GM12878 (cell line): ENCODE measurements around the gene BCCIP. TPM values are rescaled to one million over a fixed set of nuclear protein-coding genes. Genes with fewer than 3 reads are reported as not detected.

Experiments
- ATAC-seq: fragments of 200-7000 bp; cut with Tn5 transposase; 3 replicates; pipeline ENCODE4 v1.9.1; 2020; ENCODE audit warnings: mild to moderate bottlenecking, moderate library complexity
- BruUV-seq: library from RNA; stranded (reverse); fragments of 400-500 nt; replicated peaks from 2 replicates; lab custom pipeline; 2021; lab: Mats Ljungman, UMichigan
- CTCF ChIA-PET: fragments of 300-600 bp; sonication (Branson Sonifier 250); formaldehyde crosslinking; extraction: SDS; loops from one replicate; lab custom pipeline; 2021; ENCODE audit warnings: inconsistent platforms; lab: Yijun Ruan, JAX
- POLR2A ChIA-PET: fragments of 350-600 bp; formaldehyde crosslinking; extraction: SDS; loops from one replicate; lab custom pipeline; 2021; ENCODE audit warnings: inconsistent platforms; lab: Charles Lee
- RAD21 ChIA-PET: fragments of 300-600 bp; sonication (Branson Sonifier 250); formaldehyde crosslinking; loops from one replicate; lab custom pipeline; 2023; ENCODE audit warnings: antibody characterized with exemption; ENCODE audit not compliant: unreplicated experiment; lab: Charles Lee
- SMC1A ChIA-PET: fragments of 300-600 bp; sonication (Branson Sonifier 250); formaldehyde crosslinking; loops from one replicate; lab custom pipeline; 2023; ENCODE audit not compliant: unreplicated experiment, uncharacterized antibody; lab: Charles Lee
- DNase-seq: peaks from one replicate; pipeline ENCODE4 v3.0.0-alpha.2; 2011; ENCODE audit warnings: low read depth, low spot score
- FAIRE-seq: peaks from 3 replicates; lab custom pipeline; 2011; peaks lifted over from hg19 to GRCh38; lab: Jason Lieb, UNC
- H2AFZ ChIP-seq: 2 replicates; pipeline ENCODE4 v1.6.0; 2011; ENCODE audit warnings: low read depth, low read length, control low read depth; ENCODE audit not compliant: control insufficient read depth
- H3K27ac ChIP-seq: 2 replicates; pipeline ENCODE4 v1.5.1; 2011; ENCODE audit warnings: control low read depth; ENCODE audit not compliant: control insufficient read depth, insufficient read depth
- H3K27me3 ChIP-seq, 2 experiments: replicated peaks in 1 of 2; 2 replicates each; pipeline versions ENCODE4 v1.6.0 to v1.6.1; 2011; ENCODE audit warnings: low read length in 1 of 2; ENCODE audit not compliant: control insufficient read depth in 2 of 2, insufficient read depth in 2 of 2
- H3K36me3 ChIP-seq, 2 experiments: 2 replicates each; pipeline ENCODE4 v1.5.1; 2011; ENCODE audit warnings: low read length in 1 of 2; ENCODE audit not compliant: control insufficient read depth in 2 of 2, insufficient read depth in 2 of 2
- H3K4me1 ChIP-seq: 2 replicates; pipeline ENCODE4 v1.6.1; 2011; ENCODE audit warnings: mild to moderate bottlenecking, low read length, moderate library complexity, mixed read lengths; ENCODE audit not compliant: control insufficient read depth, insufficient read depth
- H3K4me2 ChIP-seq: 2 replicates; pipeline ENCODE4 v1.6.0; 2011; ENCODE audit warnings: control low read depth; ENCODE audit not compliant: control insufficient read depth, insufficient read depth
- H3K4me3 ChIP-seq: fragments of 200-600 bp; sonication (generic); 2 replicates; pipeline ENCODE4 v1.5.1; 2016
- H3K79me2 ChIP-seq: 2 replicates; pipeline ENCODE4 v1.6.0; 2011; ENCODE audit warnings: low read length; ENCODE audit not compliant: control insufficient read depth, insufficient read depth
- H3K9ac ChIP-seq: 2 replicates; pipeline ENCODE4 v1.8.0; 2011; ENCODE audit warnings: low read length, control low read depth, mixed read lengths; ENCODE audit not compliant: control insufficient read depth, insufficient read depth
- H3K9me3 ChIP-seq: replicated peaks from 3 replicates; pipeline ENCODE4 v1.5.1; 2011; ENCODE audit warnings: mild to moderate bottlenecking, low read length; ENCODE audit not compliant: control insufficient read depth, insufficient read depth
- H4K20me1 ChIP-seq: 2 replicates; pipeline ENCODE4 v1.6.0; 2011; ENCODE audit not compliant: control insufficient read depth, insufficient read depth
- ATF3 ChIP-seq: IDR thresholded peaks from 2 replicates; pipeline ENCODE4 v1.6.1; 2011; ENCODE audit warnings: low read depth, mild to moderate bottlenecking, low read length, moderate library complexity, borderline replicate concordance; ENCODE audit errors: extremely low read depth
- CBFB ChIP-seq: IDR thresholded peaks from 2 replicates; pipeline ENCODE4 v1.6.1; 2016; ENCODE audit warnings: antibody characterized with exemption, low read depth
- KAT2A ChIP-seq: conservative IDR thresholded peaks from 2 replicates; pipeline ENCODE4 v1.6.1; 2011; ENCODE audit warnings: low read depth, low read length; ENCODE audit not compliant: control insufficient read depth
- NFIC ChIP-seq: IDR thresholded peaks from 2 replicates; pipeline ENCODE4 v1.6.1; 2012; ENCODE audit warnings: low read depth, mild to moderate bottlenecking, inconsistent platforms, low read length, moderate library complexity
- PKNOX1 ChIP-seq: fragments of 450-650 bp; IDR thresholded peaks from 2 replicates; pipeline ENCODE4 v1.6.1; 2016; ENCODE audit warnings: mild to moderate bottlenecking
- POLR2A ChIP-seq: IDR thresholded peaks from 2 replicates; pipeline ENCODE4 v1.6.1; 2011; ENCODE audit warnings: low read depth, mild to moderate bottlenecking, low read length
- REST ChIP-seq: IDR thresholded peaks from 2 replicates; pipeline ENCODE4 v1.6.1; 2012; ENCODE audit warnings: mild to moderate bottlenecking, low read depth, low read length
- WGBS: methylation state at CpG from one replicate; pipeline ENCODE4 v1.1.6; 2016; ENCODE audit warnings: low lambda C conversion rate; ENCODE audit not compliant: insufficient replicate concordance, insufficient coverage; ENCODE audit errors: missing lambda C conversion rate; 5-methylcytosine and 5-hydroxymethylcytosine counted together
- in situ Hi-C: fragments of 300-500 bp; cut with MboI; formaldehyde crosslinking; loops from 9 replicates; pipeline ENCODE4 v1.14.3; 2018; ENCODE audit warnings: mixed read lengths
- intact Hi-C: fragments of 100-400 bp; cut with micrococcal nuclease; formaldehyde crosslinking; loops from one replicate; pipeline ENCODE4 v1.14.2; 2022; ENCODE audit not compliant: unreplicated experiment
- polyA plus RNA-seq, 11 experiments: library from polyadenylated mRNA; depleted of rRNA in 4 of 11; unstranded in 6 of 11; stranded (reverse) in 5 of 11; fragments of >200 nt; fragmentation: Nextera tagmentation in 4 of 11; fragmentation: Illumina TruSeq in 1 of 11; extraction: Ambion mirVana in 4 of 11; extraction: Trizol in 1 of 11; gene quantifications; 1 replicate in 1 of 11; 2 replicates in 10 of 11; pipeline versions ENCODE4 v1.2.1 to v1.2.3, GENCODE V29; 2011 to 2016; ENCODE audit warnings: inconsistent platforms in 2 of 11, missing spikeins in 2 of 11, low read depth in 1 of 11
- total RNA-seq, 4 experiments: library from RNA; depleted of rRNA in 3 of 4; stranded (reverse); fragments of >200 nt in 3 of 4; fragmentation: Illumina TruSeq in 1 of 4; extraction: Trizol in 1 of 4; gene quantifications; 2 replicates each; pipeline versions ENCODE4 v1.2.1 to v1.2.3, GENCODE V29; 2013 to 2021

Gene BCCIP
- total and polyA plus RNA-seq, 10 of the 15 experiments (the other 5 are each of a cell fraction or from before 2014, with no cell fraction given), result 61.2 to 225 (median 127) TPM

GRCh38 chr10:125808047-125808446 lies 15.3 kb upstream of the BCCIP start (continued):
- no peak for TF ChIP-seq CBFB

- Histone ChIP-seq H3K4me3 (no peak overlapping the region), H3K9ac (no peak overlapping the region), H3K4me1 (no peaks in the 10 kb centered on the region), H3K4me2 (no peak overlapping the region), H3K79me2 (no peaks in the 10 kb centered on the region), H3K27me3 (no peaks in the 10 kb centered on the region), H3K27ac (no peak overlapping the region), H3K9me3 (no peaks in the 10 kb centered on the region), H3K36me3 (peaks cover 0 to 20% of the 10 kb centered on the region in 2 experiments; a peak in 2 of 4 replicates), H2AFZ (no peak overlapping the region), H4K20me1 (no peaks in the 10 kb centered on the region)
- SMC1A ChIA-PET, result interaction anchor here (1.3 kb wide), 1 partner anchor 9 kb away, joined by 4 read pairs; no protein-coding TSS in a partner anchor
- no peak for TF ChIP-seq NFIC
- no peak for TF ChIP-seq KAT2A
- TF ChIP-seq ATF3, result no peak
- no peak for TF ChIP-seq PKNOX1
- TF ChIP-seq REST, result no peak
- TF ChIP-seq POLR2A, result no peak
- POLR2A ChIA-PET, result no interaction called here
- BruUV-seq, result no TSS peak
- in situ Hi-C loops, result no loop called here
- 85% methylated on average over 1 of the region's 1 CpG for WGBS
- RAD21 ChIA-PET, result no interaction called here
- no peak for DNase-seq
- CTCF ChIA-PET, result no interaction called here
- ATAC-seq, result no peak
- intact Hi-C loops, result no loop called here
- no peak for FAIRE-seq
Observed at GRCh38 chr10:125811251-125811650, 12.1 kb upstream of the BCCIP start.
